ENCODE results near the gene UNG. TPM values are rescaled to one million over a fixed set of nuclear protein-coding genes. Genes with fewer than 3 reads are reported as not detected.

UNG gene
- total RNA-seq, 1 donor from 2014 or later = 49.3 TPM

- Histone ChIP-seq H3K4me3 (ENCODE audit: low read depth, low read length) (no peak overlapping the region), H3K36me3 (ENCODE audit: control insufficient read depth, insufficient read depth, low read length) (no peaks in the 10 kb centered on the region), H3K27me3 (ENCODE audit: control insufficient read depth, insufficient read depth, low read length) (no peaks in the 10 kb centered on the region)
- no peak for TF ChIP-seq CTCF (IDR thresholded peaks at IDR 0.05; ENCODE audit: insufficient read depth, low read length, poor library complexity, severe bottlenecking)
- no peak for DNase-seq (ENCODE audit: low read depth)
Measured at GRCh38 chr12:109054520-109054919, 42.9 kb upstream of the UNG start.

GRCh38 chr12:109056891-109057290 lies 40.5 kb upstream of the UNG start:
- Histone ChIP-seq H3K4me3 (ENCODE audit: low read depth, low read length) (no peak overlapping the region), H3K36me3 (ENCODE audit: control insufficient read depth, insufficient read depth, low read length) (no peaks in the 10 kb centered on the region), H3K27me3 (ENCODE audit: control insufficient read depth, insufficient read depth, low read length) (no peaks in the 10 kb centered on the region)
- DNase-seq (ENCODE audit: low read depth) = no peak
- no peak for TF ChIP-seq CTCF (IDR thresholded peaks at IDR 0.05; ENCODE audit: insufficient read depth, low read length, poor library complexity, severe bottlenecking)

- DNase-seq (ENCODE audit: low read depth) = no peak
- Histone ChIP-seq H3K36me3 (ENCODE audit: control insufficient read depth, insufficient read depth, low read length) (no peaks in the 10 kb centered on the region), H3K4me3 (ENCODE audit: low read depth, low read length) (no peak overlapping the region), H3K27me3 (ENCODE audit: control insufficient read depth, insufficient read depth, low read length) (no peaks in the 10 kb centered on the region)
- no peak for TF ChIP-seq CTCF (IDR thresholded peaks at IDR 0.05; ENCODE audit: insufficient read depth, low read length, poor library complexity, severe bottlenecking)
Measured at GRCh38 chr12:109057376-109057775, 40.0 kb upstream of the UNG start.

GRCh38 chr12:109058773-109059172 lies 38.6 kb upstream of the UNG start:
- no peaks in the 10 kb centered on the region for H3K36me3 ChIP-seq (ENCODE audit: control insufficient read depth, insufficient read depth, low read length)
- TF ChIP-seq CTCF (IDR thresholded peaks at IDR 0.05; ENCODE audit: insufficient read depth, low read length, poor library complexity, severe bottlenecking) = no peak
- H3K4me3 ChIP-seq (ENCODE audit: low read depth, low read length) = no peak overlapping the region
- H3K27me3 ChIP-seq (ENCODE audit: control insufficient read depth, insufficient read depth, low read length) = no peaks in the 10 kb centered on the region
- no peak for DNase-seq (ENCODE audit: low read depth)

- no peak for TF ChIP-seq CTCF (IDR thresholded peaks at IDR 0.05; ENCODE audit: insufficient read depth, low read length, poor library complexity, severe bottlenecking)
Measured at GRCh38 chr12:109064143-109064542, 33.3 kb upstream of the UNG start.

GRCh38 chr12:109065154-109065852 lies 32.1 kb upstream of the UNG start:
- Histone ChIP-seq H3K4me3 (ENCODE audit: low read depth, low read length) (no peak overlapping the region), H3K36me3 (ENCODE audit: control insufficient read depth, insufficient read depth, low read length) (no peaks in the 10 kb centered on the region), H3K27me3 (ENCODE audit: control insufficient read depth, insufficient read depth, low read length) (no peaks in the 10 kb centered on the region)
- no peak for DNase-seq (ENCODE audit: low read depth)
- no peak for TF ChIP-seq CTCF (IDR thresholded peaks at IDR 0.05; ENCODE audit: insufficient read depth, low read length, poor library complexity, severe bottlenecking)

More at GRCh38 chr12:109064143-109064542, 33.3 kb upstream of the UNG start:
- Histone ChIP-seq H3K27me3 (ENCODE audit: control insufficient read depth, insufficient read depth, low read length) (no peaks in the 10 kb centered on the region), H3K4me3 (ENCODE audit: low read depth, low read length) (no peak overlapping the region), H3K36me3 (ENCODE audit: control insufficient read depth, insufficient read depth, low read length) (no peaks in the 10 kb centered on the region)
- no peak for DNase-seq (ENCODE audit: low read depth)

Measured in kidney epithelial cell (primary cell).